ENCODE data around the gene CNGA4.

Gene CNGA4

GRCh38 chr11:6238902-6239301 lies at the start of gene CNGA4:
Gene CNGA4, plus strand, starts transcription at chr11:6239089. Its CDS starts 118 bp downstream, at chr11:6239207.
- DNase-seq (ENCODE audit: insufficient read length, low spot score) (no peak), FAIRE-seq (no peak)
- TF ChIP-seq, protein P1, sequence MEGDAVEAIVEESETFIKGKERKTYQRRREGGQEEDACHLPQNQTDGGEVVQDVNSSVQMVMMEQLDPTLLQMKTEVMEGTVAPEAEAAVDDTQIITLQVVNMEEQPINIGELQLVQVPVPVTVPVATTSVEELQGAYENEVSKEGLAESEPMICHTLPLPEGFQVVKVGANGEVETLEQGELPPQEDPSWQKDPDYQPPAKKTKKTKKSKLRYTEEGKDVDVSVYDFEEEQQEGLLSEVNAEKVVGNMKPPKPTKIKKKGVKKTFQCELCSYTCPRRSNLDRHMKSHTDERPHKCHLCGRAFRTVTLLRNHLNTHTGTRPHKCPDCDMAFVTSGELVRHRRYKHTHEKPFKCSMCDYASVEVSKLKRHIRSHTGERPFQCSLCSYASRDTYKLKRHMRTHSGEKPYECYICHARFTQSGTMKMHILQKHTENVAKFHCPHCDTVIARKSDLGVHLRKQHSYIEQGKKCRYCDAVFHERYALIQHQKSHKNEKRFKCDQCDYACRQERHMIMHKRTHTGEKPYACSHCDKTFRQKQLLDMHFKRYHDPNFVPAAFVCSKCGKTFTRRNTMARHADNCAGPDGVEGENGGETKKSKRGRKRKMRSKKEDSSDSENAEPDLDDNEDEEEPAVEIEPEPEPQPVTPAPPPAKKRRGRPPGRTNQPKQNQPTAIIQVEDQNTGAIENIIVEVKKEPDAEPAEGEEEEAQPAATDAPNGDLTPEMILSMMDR (IDR thresholded peaks at IDR 0.05; ENCODE audit: insufficient read depth, missing control alignments): no peak

DNA sequence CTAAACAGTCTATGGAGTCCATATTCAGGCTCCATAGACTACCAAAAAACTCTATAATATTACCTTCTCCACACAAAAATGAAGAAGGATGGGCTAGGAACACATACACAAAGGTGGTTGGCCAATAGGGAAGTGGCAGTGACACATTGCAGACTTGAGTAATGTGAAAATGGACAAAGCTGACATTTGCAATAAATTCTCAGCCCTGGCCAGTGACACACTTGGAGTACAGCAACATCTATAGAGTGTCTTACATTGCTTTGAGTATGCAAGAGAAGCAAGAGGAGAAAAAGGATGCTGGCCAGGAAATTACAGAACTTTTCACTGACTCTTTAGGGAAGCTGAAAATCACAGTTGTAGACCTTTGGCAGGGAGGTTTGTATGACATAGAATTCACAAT lies 47.1 kb upstream of the CNGA4 start:
- DNase-seq (ENCODE audit: insufficient read length, low spot score): no peak
- no peak for FAIRE-seq
- TF ChIP-seq, protein P1 (IDR thresholded peaks at IDR 0.05; ENCODE audit: insufficient read depth, missing control alignments): no peak

- DNase-seq (ENCODE audit: insufficient read length, low spot score) (no peak), FAIRE-seq (no peak)
- TF ChIP-seq, protein P1 (IDR thresholded peaks at IDR 0.05; ENCODE audit: insufficient read depth, missing control alignments): no peak
Measured at GRCh38 chr11:6194065-6194581, 44.8 kb upstream of the CNGA4 start.

DNA sequence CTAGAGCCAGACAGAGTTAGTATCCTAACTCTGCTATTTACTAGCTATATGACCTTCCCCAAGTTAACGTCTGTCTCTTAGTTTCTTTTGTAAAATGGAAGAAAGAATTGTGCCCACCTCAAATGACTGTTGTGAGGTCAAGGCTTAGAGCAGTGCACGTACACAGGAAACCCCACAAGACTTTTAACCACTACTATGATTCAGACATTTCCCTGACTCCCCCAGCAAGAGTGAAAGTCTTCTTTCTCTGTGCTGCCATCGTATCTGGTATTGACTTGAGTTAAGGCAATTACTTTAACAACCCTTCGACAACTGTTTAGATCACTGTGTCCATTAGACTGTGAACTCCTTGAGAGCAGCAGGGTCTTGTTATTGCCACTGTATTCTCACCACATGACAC lies 42.5 kb upstream of the CNGA4 start:
- no peak for DNase-seq (ENCODE audit: insufficient read length, low spot score)
- FAIRE-seq: no peak
- TF ChIP-seq, protein P1 (IDR thresholded peaks at IDR 0.05; ENCODE audit: insufficient read depth, missing control alignments): no peak

DNA sequence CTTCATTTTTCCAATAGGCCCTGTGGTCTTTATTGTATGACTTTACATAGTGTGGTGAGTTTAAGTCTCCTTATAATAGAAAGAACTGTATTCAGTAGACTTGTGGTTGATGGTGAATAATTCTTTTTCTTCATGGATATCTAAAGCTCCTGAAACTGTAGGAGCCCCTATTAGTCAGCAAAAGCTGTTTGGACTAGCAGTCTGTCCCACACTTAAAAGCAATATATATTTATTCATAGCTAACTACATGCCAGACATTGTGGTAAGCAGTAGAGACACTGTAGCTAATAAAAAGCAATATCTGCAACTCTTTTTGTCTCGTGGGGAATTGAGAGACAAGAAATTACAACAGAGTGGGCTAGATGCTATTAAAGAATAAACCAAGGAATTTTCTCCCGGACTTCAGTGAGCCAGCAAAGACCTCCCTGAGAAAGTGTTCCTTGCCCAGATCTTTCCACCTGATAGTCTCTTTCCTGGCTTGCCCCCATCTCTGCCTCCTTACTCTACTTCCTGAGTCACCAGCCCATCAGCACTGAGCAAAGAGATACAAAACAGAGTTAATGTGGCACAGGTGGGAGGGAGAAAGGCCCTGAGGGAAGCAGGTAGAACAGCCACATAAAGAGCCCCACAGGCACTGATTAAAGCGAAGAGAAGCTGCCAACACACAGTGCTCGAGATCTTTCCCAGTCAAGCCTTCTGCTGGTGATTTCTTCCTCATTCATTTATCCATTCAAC lies 41.3 kb upstream of the CNGA4 start:
- FAIRE-seq (no peak), DNase-seq (ENCODE audit: insufficient read length, low spot score) (no peak)
- TF ChIP-seq, protein P1 (IDR thresholded peaks at IDR 0.05; ENCODE audit: insufficient read depth, missing control alignments): no peak

DNA sequence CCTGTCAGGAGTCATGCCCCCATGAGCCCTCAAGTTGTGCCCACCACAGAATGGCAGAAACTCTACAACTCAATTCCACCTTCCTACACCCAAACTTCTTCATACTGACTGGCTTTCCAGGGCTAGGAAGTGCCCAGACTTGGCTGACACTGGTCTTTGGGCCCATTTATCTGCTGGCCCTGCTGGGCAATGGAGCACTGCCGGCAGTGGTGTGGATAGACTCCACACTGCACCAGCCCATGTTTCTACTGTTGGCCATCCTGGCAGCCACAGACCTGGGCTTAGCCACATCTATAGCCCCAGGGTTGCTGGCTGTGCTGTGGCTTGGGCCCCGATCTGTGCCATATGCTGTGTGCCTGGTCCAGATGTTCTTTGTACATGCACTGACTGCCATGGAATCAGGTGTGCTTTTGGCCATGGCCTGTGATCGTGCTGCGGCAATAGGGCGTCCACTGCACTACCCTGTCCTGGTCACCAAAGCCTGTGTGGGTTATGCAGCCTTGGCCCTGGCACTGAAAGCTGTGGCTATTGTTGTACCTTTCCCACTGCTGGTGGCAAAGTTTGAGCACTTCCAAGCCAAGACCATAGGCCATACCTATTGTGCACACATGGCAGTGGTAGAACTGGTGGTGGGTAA lies 39.6 kb upstream of the CNGA4 start, which contains the start of gene OR52W1:
OR52W1 (plus strand) TSS at position 51 of the 637 bp plus-strand sequence; CDS start at position 51, 0 bp downstream.
- TF ChIP-seq, protein P1 (IDR thresholded peaks at IDR 0.05; ENCODE audit: insufficient read depth, missing control alignments): no peak
- no peak for FAIRE-seq
- DNase-seq (ENCODE audit: insufficient read length, low spot score): no peak

DNA sequence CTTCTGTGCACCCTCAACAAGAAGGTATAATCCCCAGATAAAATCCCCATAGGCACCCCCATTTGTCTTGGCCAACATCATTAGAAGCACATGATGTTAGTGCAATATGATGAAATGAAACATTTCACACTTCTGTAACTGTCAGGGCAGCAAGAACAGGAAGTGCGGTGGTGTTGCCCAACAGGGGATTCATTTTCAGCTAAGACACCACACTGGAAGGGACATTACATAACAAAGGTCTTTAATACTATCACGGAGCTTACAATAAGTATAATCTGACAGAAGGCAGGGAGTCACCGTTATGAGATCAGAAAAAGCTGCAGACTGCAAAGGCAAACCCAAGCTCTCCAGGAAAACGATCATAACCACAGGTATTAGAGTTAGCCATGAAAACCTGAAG lies 37.9 kb upstream of the CNGA4 start:
- FAIRE-seq (no peak), DNase-seq (ENCODE audit: insufficient read length, low spot score) (no peak)
- TF ChIP-seq, protein P1 (IDR thresholded peaks at IDR 0.05; ENCODE audit: insufficient read depth, missing control alignments): no peak
